ENCODE measurements around the gene KRT3.

GRCh38 chr12:52807544-52808470, 11.9 kb upstream of the KRT3 start:
- no peak for TF ChIP-seq POLR2AphosphoS5 (IDR thresholded peaks at IDR 0.05)
- no peak for TF ChIP-seq POLR2A (IDR thresholded peaks at IDR 0.05)
- TF ChIP-seq CTCF (IDR thresholded peaks at IDR 0.05), result no peak
